H54 (cell line): ENCODE data around the gene MSMB.
A peak's percentile ranks its signal among the peaks of the same experiment; 100 is the strongest.

Experiments
- DNase-seq: peaks from one replicate; pipeline ENCODE4 v3.0.0; 2011; ENCODE audit warnings: low spot score, mixed read lengths; ENCODE audit not compliant: insufficient read length
- FAIRE-seq: peaks from 3 replicates; lab custom pipeline; 2011; peaks lifted over from hg19 to GRCh38; lab: Jason Lieb, UNC
- POLR2A ChIP-seq: IDR thresholded peaks from 2 replicates; pipeline ENCODE4 v1.6.1; 2011; ENCODE audit warnings: low read depth, mild to moderate bottlenecking, low read length

MSMB gene

GRCh38 chr10:46031648-46032532 lies 14.2 kb downstream of the MSMB start:
- TF ChIP-seq POLR2A, result no peak
- FAIRE-seq, result no peak
- no peak for DNase-seq

- peak; percentile 90 for TF ChIP-seq POLR2A
- DNase-seq, result peak; percentile 92
- FAIRE-seq, result no peak
Measured at GRCh38 chr10:46030091-46030937, 15.8 kb downstream of the MSMB start, which contains the start of gene NCOA4. Gene NCOA4 (minus strand): TSS chr10:46030623. CDS start chr10:46016680, 13,943 bp downstream.

- no peak for DNase-seq
- TF ChIP-seq POLR2A, result no peak
- FAIRE-seq, result no peak
Measured at GRCh38 chr10:46029461-46030030, 16.5 kb downstream of the MSMB start.

- no peak for TF ChIP-seq POLR2A
- DNase-seq (peak; percentile 32), FAIRE-seq (no peak)
Measured at GRCh38 chr10:46028584-46029460, 17.2 kb downstream of the MSMB start.

GRCh38 chr10:46026106-46026505 lies 20.0 kb downstream of the MSMB start:
- no peak for TF ChIP-seq POLR2A
- no peak for DNase-seq
- no peak for FAIRE-seq

- TF ChIP-seq POLR2A, result no peak
- DNase-seq, result no peak
- no peak for FAIRE-seq
Measured at GRCh38 chr10:46025406-46025805, 20.7 kb downstream of the MSMB start.

- FAIRE-seq (no peak), DNase-seq (no peak)
- no peak for TF ChIP-seq POLR2A
Measured at GRCh38 chr10:46024948-46025347, 21.1 kb downstream of the MSMB start.

GRCh38 chr10:46022978-46023702 lies 22.9 kb downstream of the MSMB start:
- no peak for TF ChIP-seq POLR2A
- no peak for FAIRE-seq
- peak; percentile 76 for DNase-seq

- DNase-seq (no peak), FAIRE-seq (no peak)
- no peak for TF ChIP-seq POLR2A
Measured at GRCh38 chr10:46020344-46020657, 25.8 kb downstream of the MSMB start.

GRCh38 chr10:46019569-46020343 lies 26.3 kb downstream of the MSMB start:
- no peak for DNase-seq
- FAIRE-seq, result no peak
- TF ChIP-seq POLR2A, result no peak

GRCh38 chr10:46019177-46019528 lies 26.9 kb downstream of the MSMB start:
- DNase-seq (no peak), FAIRE-seq (no peak)
- TF ChIP-seq POLR2A, result no peak
